Smooth muscle cell (in vitro differentiated cells): ENCODE measurements around the gene TM4SF4. TPM values are rescaled to one million over a fixed set of nuclear protein-coding genes. Genes with fewer than 3 reads are reported as not detected.
A peak's percentile ranks its signal among the peaks of the same experiment; 100 is the strongest.

Source experiments
- DNase-seq: peaks from one replicate; lab custom pipeline; 2025; ENCODE audit not compliant: unreplicated experiment; lab: John Stamatoyannopoulos, UW
- H2AFZ ChIP-seq: fragments of 200-600 bp; sonication (generic); 2 replicates; pipeline ENCODE4 v1.6.0; 2016; ENCODE audit warnings: antibody characterized with exemption, low read depth, mild to moderate bottlenecking
- H3F3A ChIP-seq: fragments of 200-600 bp; sonication (generic); 2 replicates; pipeline ENCODE4 v1.6.0; 2017; ENCODE audit warnings: antibody characterized with exemption, low read depth
- H3K27ac ChIP-seq: fragments of 200-600 bp; sonication (generic); 2 replicates; pipeline ENCODE4 v1.5.1; 2016; ENCODE audit warnings: low read depth, mild to moderate bottlenecking
- H3K27me3 ChIP-seq: fragments of 200-600 bp; sonication (generic); 2 replicates; pipeline ENCODE4 v1.6.1; 2016; ENCODE audit warnings: low read depth, mild to moderate bottlenecking
- H3K36me3 ChIP-seq: fragments of 200-600 bp; sonication (generic); 2 replicates; pipeline ENCODE4 v1.5.1; 2016; ENCODE audit warnings: low read depth
- H3K4me1 ChIP-seq: fragments of 200-600 bp; sonication (generic); 2 replicates; pipeline ENCODE4 v1.5.1; 2016; ENCODE audit warnings: low read depth
- H3K4me2 ChIP-seq: fragments of 200-600 bp; sonication (generic); 2 replicates; pipeline ENCODE4 v1.6.0; 2016; ENCODE audit warnings: mild to moderate bottlenecking
- H3K4me3 ChIP-seq: fragments of 200-600 bp; sonication (generic); 2 replicates; pipeline ENCODE4 v1.5.1; 2016; ENCODE audit warnings: mild to moderate bottlenecking
- H3K79me2 ChIP-seq: fragments of 200-600 bp; sonication (generic); 2 replicates; pipeline ENCODE4 v1.6.0; 2016; ENCODE audit warnings: low read depth, mild to moderate bottlenecking
- H3K9ac ChIP-seq: fragments of 200-600 bp; sonication (generic); 2 replicates; pipeline ENCODE4 v1.6.0; 2016; ENCODE audit warnings: low read depth
- H3K9me3 ChIP-seq: fragments of 200-600 bp; sonication (generic); replicated peaks from 2 replicates; pipeline ENCODE4 v1.5.1; 2016; ENCODE audit warnings: low read depth
- H4K20me1 ChIP-seq: fragments of 200-600 bp; sonication (generic); 2 replicates; pipeline ENCODE4 v1.6.0; 2016; ENCODE audit warnings: low read depth
- CTCF ChIP-seq: fragments of 200-600 bp; sonication (generic); IDR thresholded peaks from 2 replicates; pipeline ENCODE4 v1.5.1; 2017; ENCODE audit warnings: borderline replicate concordance, mild to moderate bottlenecking, antibody characterized with exemption; ENCODE audit not compliant: insufficient read depth, poor library complexity, severe bottlenecking
- WGBS: methylation state at CpG from one replicate; pipeline ENCODE4 v1.1.7; 2016; ENCODE audit warnings: low lambda C conversion rate; 5-methylcytosine and 5-hydroxymethylcytosine counted together
- polyA plus RNA-seq: library from polyadenylated mRNA; unstranded; fragments of >200 nt; fragmentation: Nextera tagmentation; extraction: Ambion mirVana; gene quantifications from 2 replicates; pipeline ENCODE4 v1.2.1, GENCODE V29; 2016
- total RNA-seq: library from RNA; depleted of rRNA; stranded (reverse); fragments of >200 nt; gene quantifications from 2 replicates; pipeline ENCODE4 v1.2.3, GENCODE V29; 2014

TM4SF4 gene
- total and polyA plus RNA-seq, 2 experiments from 2014 or later = 0.29 TPM; not detected in 1

- no peaks in the 10 kb centered on the region for H3K27me3 ChIP-seq
- 97% methylated on average over 4 of the region's 4 CpGs for WGBS
- no peak for DNase-seq
- H3K4me1 ChIP-seq = peaks cover 4% of the 10 kb centered on the region
- TF ChIP-seq CTCF = no peak
- H4K20me1 ChIP-seq = no peaks in the 10 kb centered on the region
- H3K4me2 ChIP-seq = no peak overlapping the region
- no peaks in the 10 kb centered on the region for H3K36me3 ChIP-seq
- no peak overlapping the region for H3K9ac ChIP-seq
- no peak overlapping the region for H2AFZ ChIP-seq
- no peak overlapping the region for H3K27ac ChIP-seq
- H3K9me3 ChIP-seq = no peaks in the 10 kb centered on the region
- H3K4me3 ChIP-seq = peak overlapping the region; percentile 35
- H3K79me2 ChIP-seq = no peaks in the 10 kb centered on the region
- no peaks in the 10 kb centered on the region for H3F3A ChIP-seq
Observed at GRCh38 chr3:149476225-149476624, 1.7 kb downstream of the TM4SF4 start.

- H3K9me3 ChIP-seq = no peaks in the 10 kb centered on the region
- no peak overlapping the region for H3K9ac ChIP-seq
- no peak for TF ChIP-seq CTCF
- no peaks in the 10 kb centered on the region for H3K79me2 ChIP-seq
- no peaks in the 10 kb centered on the region for H3F3A ChIP-seq
- no peaks in the 10 kb centered on the region for H3K36me3 ChIP-seq
- peak overlapping the region; percentile 41 for H3K27ac ChIP-seq
- WGBS = 71% methylated on average over 14 of the region's 14 CpGs
- H2AFZ ChIP-seq = peak overlapping the region; percentile 9
- no peaks in the 10 kb centered on the region for H3K27me3 ChIP-seq
- H3K4me1 ChIP-seq = peaks cover 4% of the 10 kb centered on the region
- H4K20me1 ChIP-seq = no peaks in the 10 kb centered on the region
- peak overlapping the region; percentile 4 for H3K4me2 ChIP-seq
- DNase-seq = no peak
- no peak overlapping the region for H3K4me3 ChIP-seq
Observed at GRCh38 chr3:149479621-149480325, 5.3 kb downstream of the TM4SF4 start.

- no peaks in the 10 kb centered on the region for H3K27me3 ChIP-seq
- H3K4me2 ChIP-seq = peak overlapping the region; percentile 4
- 69% methylated on average over 15 of the region's 15 CpGs for WGBS
- no peak overlapping the region for H3K9ac ChIP-seq
- no peaks in the 10 kb centered on the region for H4K20me1 ChIP-seq
- DNase-seq = peak; percentile 9
- peak overlapping the region; percentile 9 for H2AFZ ChIP-seq
- H3K27ac ChIP-seq = peak overlapping the region; percentile 41
- no peaks in the 10 kb centered on the region for H3F3A ChIP-seq
- peak; percentile 85 for TF ChIP-seq CTCF
- H3K36me3 ChIP-seq = no peaks in the 10 kb centered on the region
- no peaks in the 10 kb centered on the region for H3K79me2 ChIP-seq
- no peak overlapping the region for H3K4me3 ChIP-seq
- H3K4me1 ChIP-seq = peaks cover 4% of the 10 kb centered on the region
- no peaks in the 10 kb centered on the region for H3K9me3 ChIP-seq
Observed at GRCh38 chr3:149480326-149481017, 6.0 kb downstream of the TM4SF4 start.

GRCh38 chr3:149481056-149481455 lies 6.6 kb downstream of the TM4SF4 start:
- H3K9me3 ChIP-seq = no peaks in the 10 kb centered on the region
- WGBS = 94% methylated on average over 3 of the region's 3 CpGs
- TF ChIP-seq CTCF = no peak
- no peaks in the 10 kb centered on the region for H4K20me1 ChIP-seq
- no peaks in the 10 kb centered on the region for H3K79me2 ChIP-seq
- no peaks in the 10 kb centered on the region for H3K27me3 ChIP-seq
- no peak for DNase-seq
- H3F3A ChIP-seq = no peaks in the 10 kb centered on the region
- no peak overlapping the region for H3K4me2 ChIP-seq
- H3K36me3 ChIP-seq = no peaks in the 10 kb centered on the region
- no peak overlapping the region for H2AFZ ChIP-seq
- no peak overlapping the region for H3K9ac ChIP-seq
- H3K4me1 ChIP-seq = peaks cover 4% of the 10 kb centered on the region
- H3K27ac ChIP-seq = no peak overlapping the region
- H3K4me3 ChIP-seq = no peak overlapping the region
